Stimulated activated CD8-positive, alpha-beta memory T cell treated with anti-CD3 and anti-CD28 coated beads, Interleukin-7, amount 100 ng/mL, for 4 hours (primary cell): ENCODE measurements around the gene PRCP.

Experiments used
- DNase-seq, 2 donors: peaks; one replicate each; pipeline ENCODE4 v3.0.0-alpha.2; 2020; ENCODE audit warnings: low read depth in 2 of 2

PRCP gene

GRCh38 chr11:82786001-82786400 is 114.2 kb downstream of the PRCP start:
- no peak for DNase-seq

- DNase-seq = no peak
These were observed 117.3 kb downstream of the PRCP start for GRCh38 chr11:82782825-82783374.

- no peak for DNase-seq
These were observed 121.5 kb downstream of the PRCP start for GRCh38 chr11:82778776-82779175.

GRCh38 chr11:82776377-82776776 is 123.9 kb downstream of the PRCP start:
- no peak for DNase-seq

GRCh38 chr11:82775736-82776346 is 124.4 kb downstream of the PRCP start:
- DNase-seq = no peak

- DNase-seq = no peak
These were observed 125.0 kb downstream of the PRCP start for GRCh38 chr11:82775218-82775617.
